Measurements from ENCODE around the gene FAM168A. TPM values are rescaled to one million over a fixed set of nuclear protein-coding genes. Genes with fewer than 3 reads are reported as not detected.

The FAM168A gene
- polyA plus RNA-seq, 2 of the 4 experiments (the other 2 are of a cell fraction): 15.3 to 19.2 TPM

DNA sequence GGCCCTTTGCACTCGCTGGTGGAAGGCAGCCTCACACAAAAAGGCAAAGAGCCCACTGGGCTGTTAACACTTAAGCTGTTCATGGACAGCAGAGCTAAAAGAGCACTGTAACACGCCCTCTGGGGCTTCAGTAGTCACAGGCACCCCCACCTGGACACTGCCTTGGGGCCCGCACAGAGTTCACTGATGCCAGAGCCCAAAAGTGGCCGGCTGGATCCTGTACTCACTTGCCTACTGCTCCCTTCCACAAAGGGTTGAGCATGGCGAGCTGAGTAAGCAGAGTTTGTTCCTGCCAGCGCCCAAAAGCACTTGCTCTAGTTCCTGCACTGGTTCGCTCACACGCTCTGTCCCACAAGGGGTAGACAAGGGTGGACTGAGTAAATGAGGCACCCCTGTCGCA is 142.9 kb downstream of the FAM168A start:
- Histone ChIP-seq H3K9me3 (no peaks in the 10 kb centered on the region), H3K4me2 (no peak overlapping the region), H3K4me3 (no peak overlapping the region), H3K27ac (no peak overlapping the region), H3K4me1 (no peaks in the 10 kb centered on the region)
- DNase-seq (ENCODE audit: low read depth in 1 of 2, low spot score in 1 of 2) (no peak), ATAC-seq (no peak), FAIRE-seq (no peak)
- 85% methylated on average over 9 of the region's 9 CpGs for WGBS (ENCODE audit: missing lambda C conversion rate)
- ChIA-PET POLR2A (no interaction called here), CTCF (interaction anchor here (0.9 to 1.6 kb wide), 2 partner anchors 23 to 25 kb away, joined by 3 read pairs; no protein-coding TSS in a partner anchor)
- no peak for TF ChIP-seq HOXB5 (CRISPR knock-in tag; IDR thresholded peaks at IDR 0.05)
- TF ChIP-seq CHD4 (IDR thresholded peaks at IDR 0.05; ENCODE audit: borderline replicate concordance): no peak
- TF ChIP-seq, protein P1, sequence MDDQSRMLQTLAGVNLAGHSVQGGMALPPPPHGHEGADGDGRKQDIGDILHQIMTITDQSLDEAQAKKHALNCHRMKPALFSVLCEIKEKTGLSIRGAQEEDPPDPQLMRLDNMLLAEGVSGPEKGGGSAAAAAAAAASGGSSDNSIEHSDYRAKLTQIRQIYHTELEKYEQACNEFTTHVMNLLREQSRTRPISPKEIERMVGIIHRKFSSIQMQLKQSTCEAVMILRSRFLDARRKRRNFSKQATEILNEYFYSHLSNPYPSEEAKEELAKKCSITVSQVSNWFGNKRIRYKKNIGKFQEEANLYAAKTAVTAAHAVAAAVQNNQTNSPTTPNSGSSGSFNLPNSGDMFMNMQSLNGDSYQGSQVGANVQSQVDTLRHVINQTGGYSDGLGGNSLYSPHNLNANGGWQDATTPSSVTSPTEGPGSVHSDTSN (IDR thresholded peaks at IDR 0.05): no peak
- no peak for TF ChIP-seq RCOR1 (IDR thresholded peaks at IDR 0.05; ENCODE audit: low read depth, low read length)
- TF ChIP-seq, protein P2, sequence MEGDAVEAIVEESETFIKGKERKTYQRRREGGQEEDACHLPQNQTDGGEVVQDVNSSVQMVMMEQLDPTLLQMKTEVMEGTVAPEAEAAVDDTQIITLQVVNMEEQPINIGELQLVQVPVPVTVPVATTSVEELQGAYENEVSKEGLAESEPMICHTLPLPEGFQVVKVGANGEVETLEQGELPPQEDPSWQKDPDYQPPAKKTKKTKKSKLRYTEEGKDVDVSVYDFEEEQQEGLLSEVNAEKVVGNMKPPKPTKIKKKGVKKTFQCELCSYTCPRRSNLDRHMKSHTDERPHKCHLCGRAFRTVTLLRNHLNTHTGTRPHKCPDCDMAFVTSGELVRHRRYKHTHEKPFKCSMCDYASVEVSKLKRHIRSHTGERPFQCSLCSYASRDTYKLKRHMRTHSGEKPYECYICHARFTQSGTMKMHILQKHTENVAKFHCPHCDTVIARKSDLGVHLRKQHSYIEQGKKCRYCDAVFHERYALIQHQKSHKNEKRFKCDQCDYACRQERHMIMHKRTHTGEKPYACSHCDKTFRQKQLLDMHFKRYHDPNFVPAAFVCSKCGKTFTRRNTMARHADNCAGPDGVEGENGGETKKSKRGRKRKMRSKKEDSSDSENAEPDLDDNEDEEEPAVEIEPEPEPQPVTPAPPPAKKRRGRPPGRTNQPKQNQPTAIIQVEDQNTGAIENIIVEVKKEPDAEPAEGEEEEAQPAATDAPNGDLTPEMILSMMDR (IDR thresholded peaks at IDR 0.05): no peak
- no peak for TF ChIP-seq FOSB (CRISPR knock-in tag; IDR thresholded peaks at IDR 0.05)
- no peak for TF ChIP-seq GATA3 (IDR thresholded peaks at IDR 0.05; ENCODE audit: borderline replicate concordance)

DNA sequence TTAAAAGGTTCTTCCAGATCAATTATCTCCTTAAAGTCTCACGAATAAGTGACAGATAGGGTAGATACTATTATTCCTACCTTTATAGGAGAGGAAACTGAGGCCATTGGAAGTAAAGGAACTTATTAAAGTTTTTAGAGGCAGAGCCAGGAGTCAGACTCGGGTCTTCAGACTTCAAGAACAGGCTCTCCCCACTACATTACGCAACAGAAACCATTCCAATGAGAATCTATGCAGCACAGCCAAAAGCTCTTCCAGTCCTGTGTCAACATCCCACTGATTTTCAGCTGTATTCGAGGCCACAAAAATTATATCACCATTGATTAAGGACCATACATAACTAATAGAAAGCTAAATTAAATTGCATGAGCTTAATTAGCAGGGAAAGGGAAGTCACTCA is 144.3 kb downstream of the FAM168A start:
- POLR2A ChIA-PET: no interaction called here
- no peak overlapping the region for H3K27ac ChIP-seq
- no peaks in the 10 kb centered on the region for H3K4me1 ChIP-seq
- TF ChIP-seq CEBPB (IDR thresholded peaks at IDR 0.05): peak; percentile 30 to 50; a peak in 3 of 4 replicates
- no peak for TF ChIP-seq HDAC2 (IDR thresholded peaks at IDR 0.05)
- no peaks in the 10 kb centered on the region for H3K9me3 ChIP-seq
- CTCF ChIA-PET: interaction anchor here (1.0 to 1.8 kb wide), 3 partner anchors 26 to 207 kb away, joined by 3 to 4 read pairs (median 3); no protein-coding TSS in a partner anchor
- H3K4me3 ChIP-seq: no peak overlapping the region
- H3K4me2 ChIP-seq: no peak overlapping the region
- DNase-seq (ENCODE audit: low read depth in 1 of 2, low spot score in 1 of 2): no peak
- ATAC-seq: no peak
- 68% methylated on average over 4 of the region's 4 CpGs for WGBS (ENCODE audit: missing lambda C conversion rate)
- no peak for FAIRE-seq

DNA sequence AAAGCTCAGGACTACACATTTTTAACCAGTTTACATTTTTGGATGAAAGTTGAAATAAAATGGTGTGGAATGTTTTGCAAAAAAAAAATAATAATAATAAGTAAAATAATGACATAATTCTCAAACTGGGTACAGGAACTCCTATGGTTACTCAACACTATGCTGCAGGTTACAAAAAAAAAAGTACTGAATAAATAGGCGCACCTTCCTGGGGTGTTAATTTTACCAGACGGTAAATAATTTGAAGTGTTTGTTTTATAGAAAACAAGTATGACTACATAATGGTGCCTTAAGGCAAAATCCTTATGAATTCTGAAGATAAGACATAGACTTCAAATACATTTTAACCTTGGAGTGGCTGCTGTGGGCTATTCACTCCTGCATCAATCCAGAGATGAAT is 145.2 kb downstream of the FAM168A start:
- TF ChIP-seq, protein P1 (IDR thresholded peaks at IDR 0.05): no peak
- POLR2A ChIA-PET: no interaction called here
- H3K9me3 ChIP-seq: no peaks in the 10 kb centered on the region
- CTCF ChIA-PET: interaction anchor here (0.6 to 1.8 kb wide), 4 partner anchors 11 to 208 kb away, joined by 3 to 4 read pairs (median 3); no protein-coding TSS in a partner anchor
- no peak for ATAC-seq
- WGBS (ENCODE audit: missing lambda C conversion rate): 95% methylated on average over 2 of the region's 2 CpGs
- no peak for DNase-seq (ENCODE audit: low read depth in 1 of 2, low spot score in 1 of 2)
- H3K4me2 ChIP-seq: no peak overlapping the region
- no peak overlapping the region for H3K27ac ChIP-seq
- FAIRE-seq: no peak
- H3K4me1 ChIP-seq: no peaks in the 10 kb centered on the region
- H3K4me3 ChIP-seq: no peak overlapping the region

DNA sequence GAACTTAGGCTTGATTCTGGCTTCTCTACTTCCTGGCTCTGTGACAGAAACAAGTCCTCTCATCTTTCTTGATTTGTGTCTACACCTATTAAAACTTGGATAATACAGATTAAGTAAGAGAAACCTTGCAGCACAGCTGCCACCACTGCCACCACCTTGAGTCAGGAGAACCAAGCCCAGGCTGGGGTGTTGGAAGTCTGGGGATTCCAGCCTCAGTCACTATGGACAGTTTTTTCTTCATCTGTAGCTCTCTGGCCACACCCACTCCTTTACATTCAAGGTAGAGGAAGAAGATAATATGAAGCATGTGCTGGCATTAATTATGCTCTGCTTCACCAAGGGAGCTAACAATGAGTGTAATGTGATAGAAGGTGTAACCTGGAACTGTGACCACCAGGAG is 146.0 kb downstream of the FAM168A start:
- H3K4me1 ChIP-seq: no peaks in the 10 kb centered on the region
- CTCF ChIA-PET: interaction anchor here (0.6 to 1.2 kb wide), 2 partner anchors 12 to 13 kb away, joined by 3 read pairs; no protein-coding TSS in a partner anchor
- no peak overlapping the region for H3K27ac ChIP-seq
- no peak for TF ChIP-seq ZFP36 (IDR thresholded peaks at IDR 0.05; ENCODE audit: borderline replicate concordance, partially characterized antibody)
- no peak for TF ChIP-seq RNF2 (IDR thresholded peaks at IDR 0.05; ENCODE audit: borderline replicate concordance, low read depth)
- no peak for TF ChIP-seq RAD21 (conservative IDR thresholded peaks at IDR 0.05 in 1 of 2, IDR thresholded peaks at IDR 0.05 in 1 of 2)
- no peak for TF ChIP-seq HEYL (CRISPR knock-in tag; IDR thresholded peaks at IDR 0.05)
- TF ChIP-seq TP53 (CRISPR knock-in tag; IDR thresholded peaks at IDR 0.05): no peak
- TF ChIP-seq ZSCAN20 (CRISPR knock-in tag; IDR thresholded peaks at IDR 0.05): no peak
- no peaks in the 10 kb centered on the region for H3K9me3 ChIP-seq
- no peak for ATAC-seq
- DNase-seq (ENCODE audit: low read depth in 1 of 2, low spot score in 1 of 2): no peak
- H3K4me2 ChIP-seq: no peak overlapping the region
- H3K4me3 ChIP-seq: no peak overlapping the region
- no peak for FAIRE-seq
- POLR2A ChIA-PET: no interaction called here

Data from A549 (cell line).